ENCODE data around the gene PITPNC1.

Gene PITPNC1

DNA sequence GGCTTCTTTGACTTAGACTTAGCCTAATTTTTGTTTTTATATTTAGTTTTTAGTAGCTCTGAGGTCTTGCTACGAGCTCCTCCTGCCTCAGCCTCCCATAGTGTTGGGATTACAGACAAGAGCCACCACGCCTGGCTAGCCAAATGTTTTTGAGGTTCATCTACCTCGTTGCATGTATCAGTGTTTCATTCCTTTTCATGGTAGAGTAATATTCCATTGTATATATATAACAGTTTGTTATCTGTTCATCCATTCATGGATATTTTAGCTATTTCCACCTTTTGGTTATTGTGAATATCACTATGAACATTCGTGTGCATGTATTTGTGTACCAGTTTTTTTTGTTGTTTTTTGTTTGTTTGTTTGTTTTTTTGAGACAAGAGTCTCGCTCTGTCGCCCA lies 352.8 kb downstream of the PITPNC1 start:
- Histone ChIP-seq H3K4me1 (ENCODE audit: control insufficient read depth in 1 of 2, insufficient read depth in 2 of 2, low read length in 2 of 2) (no peaks in the 10 kb centered on the region), H3K9me3 (ENCODE audit: insufficient read depth, low read depth, low read length) (no peaks in the 10 kb centered on the region), H2AK5ac (ENCODE audit: low read length) (no peak overlapping the region), H4K8ac (ENCODE audit: low read depth, low read length) (no peak overlapping the region), H3K27me3 (ENCODE audit: insufficient read depth, low read length) (no peaks in the 10 kb centered on the region), H3K4ac (ENCODE audit: low read depth, low read length) (no peak overlapping the region), H3K79me1 (ENCODE audit: low read length) (no peaks in the 10 kb centered on the region), H3K4me3 (ENCODE audit: low read depth, low read length) (no peak overlapping the region), H3K79me2 (ENCODE audit: control insufficient read depth, insufficient read depth, low read length, poor library complexity) (no peaks in the 10 kb centered on the region), H3K18ac (ENCODE audit: low read length) (no peak overlapping the region), H2BK120ac (ENCODE audit: insufficient read depth, low read length, poor library complexity) (no peak overlapping the region), H3K36me3 (ENCODE audit: control insufficient read depth in 1 of 2, insufficient read depth in 2 of 2, low read length in 2 of 2) (peaks cover 23 to 25% of the 10 kb centered on the region in 2 experiments), H2BK5ac (ENCODE audit: low read depth, low read length, poor library complexity) (no peak overlapping the region), H4K91ac (ENCODE audit: low read depth, low read length) (no peak overlapping the region), H3K9ac (ENCODE audit: low read length) (no peak overlapping the region), H2BK12ac (ENCODE audit: low read length) (no peak overlapping the region), H4K12ac (ENCODE audit: low read depth, low read length) (no peak overlapping the region), H3K4me2 (ENCODE audit: low read length) (no peak overlapping the region), H3K14ac (ENCODE audit: low read length) (no peak overlapping the region), H2AFZ (ENCODE audit: insufficient read depth, low read length, poor library complexity) (no peak overlapping the region), H3K27ac (ENCODE audit: low read depth, low read length) (no peak overlapping the region), H3K23ac (ENCODE audit: low read length) (no peak overlapping the region)
- no CpG with 5 or more reads among the region's 6 CpGs for WGBS (ENCODE audit: extremely low coverage, insufficient coverage, insufficient read length)
- DNase-seq, result no peak

DNA sequence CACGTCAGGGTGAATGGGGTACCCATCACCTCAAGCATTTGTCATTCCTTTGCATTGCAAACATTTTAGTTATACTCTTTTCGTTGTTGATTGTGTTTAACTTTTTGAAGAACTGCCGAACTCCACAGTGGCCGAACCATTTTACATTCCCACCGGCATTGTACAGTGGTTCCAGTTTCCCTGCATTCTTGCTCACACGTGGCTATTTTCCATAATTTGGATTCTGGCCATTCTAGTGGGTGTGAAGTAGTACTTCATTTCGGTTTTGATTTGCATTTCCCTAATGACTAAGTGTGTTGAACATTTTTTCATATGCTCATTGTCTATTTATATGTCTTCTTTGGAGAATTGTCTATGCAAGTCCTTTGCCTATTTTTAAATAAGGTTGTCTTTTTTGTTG lies 353.6 kb downstream of the PITPNC1 start:
- H2BK5ac ChIP-seq (ENCODE audit: low read depth, low read length, poor library complexity), result no peak overlapping the region
- no peak overlapping the region for H3K23ac ChIP-seq (ENCODE audit: low read length)
- no peak overlapping the region for H3K4ac ChIP-seq (ENCODE audit: low read depth, low read length)
- no peak overlapping the region for H3K9ac ChIP-seq (ENCODE audit: low read length)
- no peak overlapping the region for H2BK12ac ChIP-seq (ENCODE audit: low read length)
- no peak overlapping the region for H2BK120ac ChIP-seq (ENCODE audit: insufficient read depth, low read length, poor library complexity)
- H2AK5ac ChIP-seq (ENCODE audit: low read length), result no peak overlapping the region
- no peaks in the 10 kb centered on the region for H3K27me3 ChIP-seq (ENCODE audit: insufficient read depth, low read length)
- no peak overlapping the region for H3K4me3 ChIP-seq (ENCODE audit: low read depth, low read length)
- no peak overlapping the region for H4K8ac ChIP-seq (ENCODE audit: low read depth, low read length)
- peaks cover 21% of the 10 kb centered on the region in 2 experiments for H3K36me3 ChIP-seq (ENCODE audit: control insufficient read depth in 1 of 2, insufficient read depth in 2 of 2, low read length in 2 of 2)
- H3K18ac ChIP-seq (ENCODE audit: low read length), result no peak overlapping the region
- peak; percentile 68 to 93 for DNase-seq
- H3K14ac ChIP-seq (ENCODE audit: low read length), result no peak overlapping the region
- H3K79me2 ChIP-seq (ENCODE audit: control insufficient read depth, insufficient read depth, low read length, poor library complexity), result no peaks in the 10 kb centered on the region
- no peak overlapping the region for H3K27ac ChIP-seq (ENCODE audit: low read depth, low read length)
- H2AFZ ChIP-seq (ENCODE audit: insufficient read depth, low read length, poor library complexity), result no peak overlapping the region
- no peak overlapping the region for H4K91ac ChIP-seq (ENCODE audit: low read depth, low read length)
- H3K4me1 ChIP-seq (ENCODE audit: control insufficient read depth in 1 of 2, insufficient read depth in 2 of 2, low read length in 2 of 2), result no peaks in the 10 kb centered on the region
- no peak overlapping the region for H3K4me2 ChIP-seq (ENCODE audit: low read length)
- no peaks in the 10 kb centered on the region for H3K79me1 ChIP-seq (ENCODE audit: low read length)
- H3K9me3 ChIP-seq (ENCODE audit: insufficient read depth, low read depth, low read length), result no peaks in the 10 kb centered on the region
- H4K12ac ChIP-seq (ENCODE audit: low read depth, low read length), result no peak overlapping the region
- WGBS (ENCODE audit: extremely low coverage, insufficient coverage, insufficient read length), result no CpG with 5 or more reads among the region's 7 CpGs

DNA sequence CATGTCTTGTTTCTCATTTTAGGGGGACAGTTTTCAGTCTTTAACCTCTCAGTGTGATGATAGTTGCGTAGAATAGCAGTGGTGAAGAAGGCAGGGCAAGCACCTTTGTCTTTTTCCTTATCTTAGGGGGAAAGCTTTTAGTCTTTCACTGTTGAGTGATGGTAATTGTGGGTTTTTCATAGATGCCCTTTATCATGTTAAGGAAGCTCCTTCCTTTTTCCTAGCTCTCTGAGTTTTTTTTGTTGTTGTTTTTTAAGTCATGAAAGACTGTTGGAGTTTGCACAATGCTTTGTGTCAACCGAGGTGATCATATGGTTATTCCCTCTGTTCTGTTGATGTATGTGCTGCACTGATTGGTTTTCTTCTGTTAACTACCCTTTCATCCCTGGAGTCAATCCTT lies 356.4 kb downstream of the PITPNC1 start:
- Histone ChIP-seq H3K79me2 (ENCODE audit: control insufficient read depth, insufficient read depth, low read length, poor library complexity) (no peaks in the 10 kb centered on the region), H3K4me1 (ENCODE audit: control insufficient read depth in 1 of 2, insufficient read depth in 2 of 2, low read length in 2 of 2) (no peaks in the 10 kb centered on the region), H3K9ac (ENCODE audit: low read length) (no peak overlapping the region), H4K12ac (ENCODE audit: low read depth, low read length) (no peak overlapping the region), H2BK5ac (ENCODE audit: low read depth, low read length, poor library complexity) (no peak overlapping the region), H2AFZ (ENCODE audit: insufficient read depth, low read length, poor library complexity) (no peak overlapping the region), H2BK12ac (ENCODE audit: low read length) (no peak overlapping the region), H3K4me3 (ENCODE audit: low read depth, low read length) (no peak overlapping the region), H3K4me2 (ENCODE audit: low read length) (no peak overlapping the region), H3K79me1 (ENCODE audit: low read length) (no peaks in the 10 kb centered on the region), H3K27me3 (ENCODE audit: insufficient read depth, low read length) (no peaks in the 10 kb centered on the region), H4K91ac (ENCODE audit: low read depth, low read length) (no peak overlapping the region), H3K14ac (ENCODE audit: low read length) (no peak overlapping the region), H3K27ac (ENCODE audit: low read depth, low read length) (no peak overlapping the region), H2BK120ac (ENCODE audit: insufficient read depth, low read length, poor library complexity) (no peak overlapping the region), H3K9me3 (ENCODE audit: insufficient read depth, low read depth, low read length) (no peaks in the 10 kb centered on the region), H3K23ac (ENCODE audit: low read length) (no peak overlapping the region), H3K36me3 (ENCODE audit: control insufficient read depth in 1 of 2, insufficient read depth in 2 of 2, low read length in 2 of 2) (peaks cover 16 to 20% of the 10 kb centered on the region in 2 experiments), H2AK5ac (ENCODE audit: low read length) (no peak overlapping the region), H4K8ac (ENCODE audit: low read depth, low read length) (no peak overlapping the region), H3K18ac (ENCODE audit: low read length) (no peak overlapping the region), H3K4ac (ENCODE audit: low read depth, low read length) (no peak overlapping the region)
- no CpG with 5 or more reads among the region's 2 CpGs for WGBS (ENCODE audit: extremely low coverage, insufficient coverage, insufficient read length)
- DNase-seq, result no peak

DNA sequence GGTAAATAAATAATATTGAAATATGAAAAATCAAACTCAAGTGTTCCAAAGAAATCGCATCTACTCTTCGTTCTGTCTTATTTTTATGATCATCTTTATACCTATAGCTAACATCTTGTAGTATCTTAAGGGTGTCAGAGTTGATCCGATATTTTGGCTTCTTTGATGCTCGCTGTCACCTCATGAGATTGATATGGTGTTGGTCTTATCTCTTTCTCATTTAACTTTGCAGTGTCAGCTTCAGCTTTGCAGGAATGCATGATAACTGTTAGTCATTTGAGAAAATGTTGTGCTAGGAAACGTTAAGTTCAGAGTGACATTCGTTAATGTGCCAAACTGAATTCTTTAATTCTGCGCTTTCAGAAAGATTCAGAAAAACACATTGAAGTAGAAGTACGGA lies 360.1 kb downstream of the PITPNC1 start:
- Histone ChIP-seq H3K27me3 (ENCODE audit: insufficient read depth, low read length) (no peaks in the 10 kb centered on the region), H3K79me2 (ENCODE audit: control insufficient read depth, insufficient read depth, low read length, poor library complexity) (no peaks in the 10 kb centered on the region), H3K9ac (ENCODE audit: low read length) (no peak overlapping the region), H3K36me3 (ENCODE audit: control insufficient read depth in 1 of 2, insufficient read depth in 2 of 2, low read length in 2 of 2) (peaks cover 23 to 25% of the 10 kb centered on the region in 2 experiments), H4K8ac (ENCODE audit: low read depth, low read length) (no peak overlapping the region), H3K18ac (ENCODE audit: low read length) (no peak overlapping the region), H2BK5ac (ENCODE audit: low read depth, low read length, poor library complexity) (no peak overlapping the region), H3K9me3 (ENCODE audit: insufficient read depth, low read depth, low read length) (no peaks in the 10 kb centered on the region), H4K91ac (ENCODE audit: low read depth, low read length) (no peak overlapping the region), H2BK12ac (ENCODE audit: low read length) (no peak overlapping the region), H3K4me2 (ENCODE audit: low read length) (no peak overlapping the region), H3K14ac (ENCODE audit: low read length) (no peak overlapping the region), H3K79me1 (ENCODE audit: low read length) (no peaks in the 10 kb centered on the region), H2BK120ac (ENCODE audit: insufficient read depth, low read length, poor library complexity) (no peak overlapping the region), H2AK5ac (ENCODE audit: low read length) (no peak overlapping the region), H3K27ac (ENCODE audit: low read depth, low read length) (no peak overlapping the region), H3K23ac (ENCODE audit: low read length) (no peak overlapping the region), H3K4me3 (ENCODE audit: low read depth, low read length) (no peak overlapping the region), H2AFZ (ENCODE audit: insufficient read depth, low read length, poor library complexity) (no peak overlapping the region), H4K12ac (ENCODE audit: low read depth, low read length) (no peak overlapping the region), H3K4me1 (ENCODE audit: control insufficient read depth in 1 of 2, insufficient read depth in 2 of 2, low read length in 2 of 2) (no peaks in the 10 kb centered on the region), H3K4ac (ENCODE audit: low read depth, low read length) (no peak overlapping the region)
- no peak for DNase-seq
- no CpG with 5 or more reads among the region's 8 CpGs for WGBS (ENCODE audit: extremely low coverage, insufficient coverage, insufficient read length)
